H9 (cell line): Measurements from ENCODE around the gene DSP. TPM values are rescaled to one million over a fixed set of nuclear protein-coding genes. Genes with fewer than 3 reads are reported as not detected.

Source experiments
- DNase-seq: peaks from one replicate; pipeline ENCODE4 v3.0.0-alpha.2; 2017
- H2AFZ ChIP-seq: one replicate; pipeline ENCODE4 v1.6.1; 2013; ENCODE audit warnings: mild to moderate bottlenecking, low read length, control low read depth, moderate library complexity
- H2AK5ac ChIP-seq: 2 replicates; pipeline ENCODE4 v1.6.1; 2013; ENCODE audit warnings: low read length, control low read depth, mixed read lengths; ENCODE audit not compliant: insufficient read length
- H2BK120ac ChIP-seq: one replicate; pipeline ENCODE4 v1.6.1; 2013; ENCODE audit warnings: low read depth, mild to moderate bottlenecking, low read length, control low read depth, inconsistent platforms; ENCODE audit not compliant: poor library complexity, severe bottlenecking
- H2BK12ac ChIP-seq: 2 replicates; pipeline ENCODE4 v1.6.1; 2013; ENCODE audit warnings: low read length, control low read depth, mixed read lengths, low read depth; ENCODE audit not compliant: insufficient read length
- H2BK15ac ChIP-seq: 2 replicates; pipeline ENCODE4 v1.6.1; 2013; ENCODE audit warnings: low read depth, low read length, control low read depth
- H2BK20ac ChIP-seq: one replicate; pipeline ENCODE4 v1.6.1; 2013; ENCODE audit warnings: low read depth, mild to moderate bottlenecking, low read length, control low read depth, inconsistent platforms; ENCODE audit not compliant: poor library complexity, severe bottlenecking
- H2BK5ac ChIP-seq: 2 replicates; pipeline ENCODE4 v1.6.1; 2013; ENCODE audit warnings: low read length, control low read depth, mixed read lengths; ENCODE audit not compliant: insufficient read length
- H3K14ac ChIP-seq: 2 replicates; pipeline ENCODE4 v1.6.1; 2013; ENCODE audit warnings: low read length, control low read depth; ENCODE audit not compliant: insufficient read depth
- H3K18ac ChIP-seq: 2 replicates; pipeline ENCODE4 v1.6.1; 2013; ENCODE audit warnings: low read depth, mild to moderate bottlenecking, mixed read lengths, low read length, control low read depth; ENCODE audit not compliant: insufficient read length
- H3K23ac ChIP-seq: 2 replicates; pipeline ENCODE4 v1.6.1; 2013; ENCODE audit warnings: low read length, control low read depth, mixed read lengths, low read depth; ENCODE audit not compliant: insufficient read length
- H3K23me2 ChIP-seq: 2 replicates; pipeline ENCODE4 v1.6.1; 2013; ENCODE audit warnings: low read depth, mild to moderate bottlenecking, mixed read lengths, low read length, control low read depth; ENCODE audit not compliant: insufficient read length, poor library complexity, severe bottlenecking
- H3K27ac ChIP-seq: 2 replicates; pipeline ENCODE4 v1.5.1; 2013; ENCODE audit warnings: low read length, control low read depth, mixed read lengths, low read depth; ENCODE audit not compliant: insufficient read length
- H3K27me3 ChIP-seq: 2 replicates; pipeline ENCODE4 v1.6.1; 2013; ENCODE audit warnings: low read length, control low read depth, inconsistent platforms; ENCODE audit not compliant: insufficient read depth
- H3K4ac ChIP-seq: 2 replicates; pipeline ENCODE4 v1.6.1; 2013; ENCODE audit warnings: low read depth, mild to moderate bottlenecking, control low read depth, inconsistent platforms, low read length, moderate library complexity
- H3K4me1 ChIP-seq: 2 replicates; pipeline ENCODE4 v1.6.1; 2013; ENCODE audit warnings: low read length, control low read depth, inconsistent platforms; ENCODE audit not compliant: insufficient read depth
- H3K4me2 ChIP-seq: 2 replicates; pipeline ENCODE4 v1.6.1; 2013; ENCODE audit warnings: low read length, control low read depth, mixed read lengths; ENCODE audit not compliant: insufficient read length, insufficient read depth
- H3K56ac ChIP-seq: 2 replicates; pipeline ENCODE4 v1.6.1; 2013; ENCODE audit warnings: low read depth, mild to moderate bottlenecking, mixed read lengths, low read length, control low read depth; ENCODE audit not compliant: insufficient read length
- H3K79me1 ChIP-seq: 2 replicates; pipeline ENCODE4 v1.6.1; 2013; ENCODE audit warnings: low read depth, mild to moderate bottlenecking, moderate library complexity, low read length, control low read depth, inconsistent platforms; ENCODE audit not compliant: insufficient read depth, poor library complexity, severe bottlenecking
- H3K79me2 ChIP-seq: 2 replicates; pipeline ENCODE4 v1.6.1; 2013; ENCODE audit warnings: low read length, control low read depth, inconsistent platforms; ENCODE audit not compliant: insufficient read depth
- H3K9ac ChIP-seq: 2 replicates; pipeline ENCODE4 v1.6.1; 2013; ENCODE audit warnings: low read length, control low read depth, mixed read lengths; ENCODE audit not compliant: insufficient read length; ENCODE audit errors: extremely low read depth
- H3K9me3 ChIP-seq: one replicate; pipeline ENCODE4 v1.6.1; 2013; ENCODE audit warnings: low read depth, low read length, inconsistent platforms; ENCODE audit not compliant: control insufficient read depth
- H3T11ph ChIP-seq: one replicate; pipeline ENCODE4 v1.6.1; 2013; ENCODE audit warnings: mild to moderate bottlenecking, low read length, control low read depth, inconsistent platforms
- H4K20me1 ChIP-seq: one replicate; pipeline ENCODE4 v1.6.1; 2013; ENCODE audit not compliant: control insufficient read depth, insufficient read length, insufficient read depth
- H4K5ac ChIP-seq: 2 replicates; pipeline ENCODE4 v1.6.1; 2013; ENCODE audit warnings: low read depth, mild to moderate bottlenecking, mixed read lengths, low read length, control low read depth; ENCODE audit not compliant: insufficient read length
- H4K8ac ChIP-seq: replicated peaks from 2 replicates; pipeline ENCODE4 v1.6.1; 2013; ENCODE audit warnings: low read length, control low read depth, mixed read lengths, low read depth; ENCODE audit not compliant: insufficient read length
- H4K91ac ChIP-seq: 2 replicates; pipeline ENCODE4 v1.6.1; 2013; ENCODE audit warnings: low read depth, mild to moderate bottlenecking, moderate library complexity, mixed read lengths, low read length, control low read depth; ENCODE audit not compliant: insufficient read length
- H3K27ac Mint-ChIP-seq, 3 experiments: 2 replicates in 2 of 3; 3 replicates in 1 of 3; pipeline ENCODE4 v1.8.0; 2020 to 2021; ENCODE audit warnings: mixed read lengths in 3 of 3, mild to moderate bottlenecking in 1 of 3, moderate library complexity in 1 of 3
- H3K27me3 Mint-ChIP-seq: 2 replicates; pipeline ENCODE4 v1.8.0; 2021; ENCODE audit warnings: low read depth, mild to moderate bottlenecking, moderate library complexity, mixed read lengths
- H3K36me3 Mint-ChIP-seq, 3 experiments: 2 replicates in 2 of 3; 3 replicates in 1 of 3; pipeline ENCODE4 v1.8.0; 2020 to 2021; ENCODE audit warnings: low read depth in 3 of 3, mixed read lengths in 3 of 3; ENCODE audit not compliant: insufficient read depth in 1 of 3
- H3K4me1 Mint-ChIP-seq, 2 experiments: 2 replicates each; pipeline ENCODE4 v1.8.0; 2020; ENCODE audit warnings: mixed read lengths in 2 of 2
- H3K4me3 Mint-ChIP-seq, 2 experiments: 2 replicates in 1 of 2; 3 replicates in 1 of 2; pipeline ENCODE4 v1.8.0; 2020 to 2021; ENCODE audit warnings: mild to moderate bottlenecking in 2 of 2, mixed read lengths in 2 of 2, moderate library complexity in 1 of 2
- H3K9me3 Mint-ChIP-seq, 2 experiments: 2 replicates in 1 of 2; 3 replicates in 1 of 2; pipeline ENCODE4 v1.8.0; 2020; ENCODE audit warnings: mild to moderate bottlenecking in 2 of 2, mixed read lengths in 2 of 2, moderate library complexity in 1 of 2
- WGBS: extraction: QIAGEN DNeasy Blood & Tissue Kit; methylation state at CpG from one replicate; pipeline ENCODE4 v1.1.7; 2013; ENCODE audit warnings: missing lambda C conversion rate, low lambda C conversion rate, mixed read lengths; ENCODE audit not compliant: insufficient read length; ENCODE audit errors: extremely low coverage; 5-methylcytosine and 5-hydroxymethylcytosine counted together
- total RNA-seq: library from RNA; stranded (reverse); gene quantifications from 2 replicates; pipeline ENCODE4 v1.2.1, GENCODE V29; 2021
- TF ChIP-seq, protein P1 (sequence below): fragments of 200-600 bp; sonication (generic); conservative IDR thresholded peaks from 3 replicates; pipeline ENCODE4 v1.8.0; 2021; ENCODE audit warnings: antibody characterized with exemption, mild to moderate bottlenecking

DSP gene
- total RNA-seq, 1 experiment from 2014 or later: 48.9 TPM

DNA sequence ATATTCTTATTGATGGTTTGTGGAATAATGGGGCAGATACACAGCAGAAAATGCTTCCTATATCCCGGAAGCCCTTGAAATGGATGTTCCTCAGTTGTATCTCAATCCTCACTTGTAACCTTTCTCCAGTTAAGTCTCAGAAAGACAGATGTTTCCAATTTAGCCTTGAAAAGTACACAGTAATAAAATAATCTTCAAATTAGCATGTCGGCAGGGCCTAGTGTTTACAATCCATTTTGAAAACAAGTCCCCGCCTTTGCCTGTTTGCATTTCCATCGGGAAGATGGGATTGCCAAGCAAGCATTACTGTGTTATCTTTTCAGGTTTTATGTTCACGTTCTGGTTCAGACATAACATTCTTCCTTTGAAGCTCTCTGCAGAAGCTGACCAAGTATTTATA, 90.0 kb downstream of the DSP start:
- no peak overlapping the region for H3K4me3 Mint-ChIP-seq
- Histone ChIP-seq H4K5ac (no peak overlapping the region), H3K9ac (no peak overlapping the region), H2BK120ac (no peak overlapping the region), H3K23ac (no peak overlapping the region), H2BK5ac (no peak overlapping the region), H3K4me1 (no peaks in the 10 kb centered on the region), H3K18ac (no peak overlapping the region), H4K91ac (no peak overlapping the region), H3K4me2 (no peak overlapping the region), H2BK12ac (no peak overlapping the region), H3T11ph (no peak overlapping the region), H3K9me3 (no peaks in the 10 kb centered on the region), H3K23me2 (no peaks in the 10 kb centered on the region), H2AFZ (no peak overlapping the region), H4K8ac (no peak overlapping the region), H3K27me3 (no peaks in the 10 kb centered on the region), H3K56ac (no peak overlapping the region), H3K27ac (no peak overlapping the region), H2BK15ac (no peak overlapping the region), H3K14ac (no peak overlapping the region), H3K79me1 (no peaks in the 10 kb centered on the region), H4K20me1 (no peaks in the 10 kb centered on the region), H3K4ac (no peak overlapping the region), H2BK20ac (no peak overlapping the region), H2AK5ac (no peak overlapping the region), H3K79me2 (no peaks in the 10 kb centered on the region)
- no peaks in the 10 kb centered on the region for H3K4me1 Mint-ChIP-seq
- peaks cover 6% of the 10 kb centered on the region for H3K27me3 Mint-ChIP-seq
- DNase-seq: no peak
- no peaks in the 10 kb centered on the region for H3K9me3 Mint-ChIP-seq
- WGBS: no CpG with 5 or more reads among the region's 5 CpGs
- H3K36me3 Mint-ChIP-seq: no peaks in the 10 kb centered on the region
- TF ChIP-seq, protein P1, sequence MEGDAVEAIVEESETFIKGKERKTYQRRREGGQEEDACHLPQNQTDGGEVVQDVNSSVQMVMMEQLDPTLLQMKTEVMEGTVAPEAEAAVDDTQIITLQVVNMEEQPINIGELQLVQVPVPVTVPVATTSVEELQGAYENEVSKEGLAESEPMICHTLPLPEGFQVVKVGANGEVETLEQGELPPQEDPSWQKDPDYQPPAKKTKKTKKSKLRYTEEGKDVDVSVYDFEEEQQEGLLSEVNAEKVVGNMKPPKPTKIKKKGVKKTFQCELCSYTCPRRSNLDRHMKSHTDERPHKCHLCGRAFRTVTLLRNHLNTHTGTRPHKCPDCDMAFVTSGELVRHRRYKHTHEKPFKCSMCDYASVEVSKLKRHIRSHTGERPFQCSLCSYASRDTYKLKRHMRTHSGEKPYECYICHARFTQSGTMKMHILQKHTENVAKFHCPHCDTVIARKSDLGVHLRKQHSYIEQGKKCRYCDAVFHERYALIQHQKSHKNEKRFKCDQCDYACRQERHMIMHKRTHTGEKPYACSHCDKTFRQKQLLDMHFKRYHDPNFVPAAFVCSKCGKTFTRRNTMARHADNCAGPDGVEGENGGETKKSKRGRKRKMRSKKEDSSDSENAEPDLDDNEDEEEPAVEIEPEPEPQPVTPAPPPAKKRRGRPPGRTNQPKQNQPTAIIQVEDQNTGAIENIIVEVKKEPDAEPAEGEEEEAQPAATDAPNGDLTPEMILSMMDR: no peak
- no peak overlapping the region for H3K27ac Mint-ChIP-seq
